ENCODE data around the gene CEP250.
"Not testable (repeated sequence)": the region's sequence is repeated elsewhere in the genome, so short reads cannot be mapped to it uniquely, and the experiment has no call there.

Gene CEP250, protein sequence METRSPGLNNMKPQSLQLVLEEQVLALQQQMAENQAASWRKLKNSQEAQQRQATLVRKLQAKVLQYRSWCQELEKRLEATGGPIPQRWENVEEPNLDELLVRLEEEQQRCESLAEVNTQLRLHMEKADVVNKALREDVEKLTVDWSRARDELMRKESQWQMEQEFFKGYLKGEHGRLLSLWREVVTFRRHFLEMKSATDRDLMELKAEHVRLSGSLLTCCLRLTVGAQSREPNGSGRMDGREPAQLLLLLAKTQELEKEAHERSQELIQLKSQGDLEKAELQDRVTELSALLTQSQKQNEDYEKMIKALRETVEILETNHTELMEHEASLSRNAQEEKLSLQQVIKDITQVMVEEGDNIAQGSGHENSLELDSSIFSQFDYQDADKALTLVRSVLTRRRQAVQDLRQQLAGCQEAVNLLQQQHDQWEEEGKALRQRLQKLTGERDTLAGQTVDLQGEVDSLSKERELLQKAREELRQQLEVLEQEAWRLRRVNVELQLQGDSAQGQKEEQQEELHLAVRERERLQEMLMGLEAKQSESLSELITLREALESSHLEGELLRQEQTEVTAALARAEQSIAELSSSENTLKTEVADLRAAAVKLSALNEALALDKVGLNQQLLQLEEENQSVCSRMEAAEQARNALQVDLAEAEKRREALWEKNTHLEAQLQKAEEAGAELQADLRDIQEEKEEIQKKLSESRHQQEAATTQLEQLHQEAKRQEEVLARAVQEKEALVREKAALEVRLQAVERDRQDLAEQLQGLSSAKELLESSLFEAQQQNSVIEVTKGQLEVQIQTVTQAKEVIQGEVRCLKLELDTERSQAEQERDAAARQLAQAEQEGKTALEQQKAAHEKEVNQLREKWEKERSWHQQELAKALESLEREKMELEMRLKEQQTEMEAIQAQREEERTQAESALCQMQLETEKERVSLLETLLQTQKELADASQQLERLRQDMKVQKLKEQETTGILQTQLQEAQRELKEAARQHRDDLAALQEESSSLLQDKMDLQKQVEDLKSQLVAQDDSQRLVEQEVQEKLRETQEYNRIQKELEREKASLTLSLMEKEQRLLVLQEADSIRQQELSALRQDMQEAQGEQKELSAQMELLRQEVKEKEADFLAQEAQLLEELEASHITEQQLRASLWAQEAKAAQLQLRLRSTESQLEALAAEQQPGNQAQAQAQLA (N-terminal part only)

DNA sequence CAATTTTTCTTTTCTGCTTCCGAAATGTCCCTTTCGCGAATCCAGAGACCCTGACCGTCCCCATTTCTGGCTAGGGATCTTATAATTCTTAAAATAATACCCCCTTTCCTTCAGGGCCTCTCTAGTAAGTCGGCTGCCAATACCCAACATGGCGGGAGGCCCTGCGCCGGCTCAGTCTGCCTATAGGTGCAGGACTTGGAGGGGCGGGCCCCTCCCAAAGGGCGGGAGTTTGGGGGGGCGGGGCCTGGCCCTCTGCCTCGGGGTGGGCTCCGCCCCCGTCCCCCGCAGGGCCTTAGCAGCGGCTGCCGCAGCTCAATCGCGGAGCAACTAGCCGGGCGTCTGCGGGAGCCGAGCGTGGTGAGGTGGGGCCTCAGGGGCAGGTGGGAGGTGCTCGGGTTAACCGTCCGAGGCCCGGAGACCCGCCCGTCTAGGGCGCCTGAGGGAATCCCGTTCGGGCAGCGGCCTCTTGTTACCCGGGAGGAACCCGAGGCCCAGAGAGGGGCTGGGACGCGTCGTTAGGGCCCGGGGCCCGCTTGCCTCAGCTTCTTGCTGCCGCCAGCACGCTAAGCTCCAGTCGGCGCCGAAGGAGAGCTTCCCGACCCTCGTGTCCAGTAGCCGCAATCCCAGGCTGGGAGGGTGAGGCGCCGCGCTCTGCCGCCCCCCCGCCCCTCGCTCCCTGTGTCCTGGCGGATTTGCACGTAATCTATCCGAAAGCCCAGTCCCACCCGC is at the start of gene CEP250:
TSS of gene CEP250 (plus strand) at position 718 of the 729 bp plus-strand sequence. CDS start 6,770 bp downstream, outside the sequence.
- DNase-seq, result peak; percentile 93

- DNase-seq, result no peak
Measured at GRCh38 chr20:35405775-35406174, 49.6 kb upstream of the CEP250 start.

GRCh38 chr20:35408270-35408669 is 47.1 kb upstream of the CEP250 start:
- DNase-seq, result no peak

GRCh38 chr20:35409542-35409941 is 45.9 kb upstream of the CEP250 start:
- DNase-seq, result no peak

GRCh38 chr20:35410613-35411012 is 44.8 kb upstream of the CEP250 start:
- DNase-seq, result no peak

DNA sequence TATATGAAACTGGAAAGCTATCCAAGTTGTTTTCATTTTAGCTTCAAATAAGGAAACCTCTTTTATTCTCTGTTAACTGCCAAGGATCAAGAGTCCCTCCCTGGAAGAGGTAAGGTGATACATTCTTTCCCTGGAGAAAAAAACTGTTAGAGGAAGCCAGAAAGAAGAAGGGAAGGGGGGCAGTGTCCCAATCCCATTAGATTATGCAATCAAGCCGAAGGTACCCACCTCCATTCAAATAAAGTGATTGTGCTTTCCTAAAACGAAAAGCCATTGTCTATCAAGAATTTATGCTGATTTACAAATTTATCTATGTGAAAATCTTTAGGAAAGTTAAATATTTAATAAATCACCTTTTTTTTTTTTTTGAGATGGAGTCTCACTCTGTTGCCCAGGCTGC is 34.1 kb upstream of the CEP250 start:
- DNase-seq, result no peak

DNA sequence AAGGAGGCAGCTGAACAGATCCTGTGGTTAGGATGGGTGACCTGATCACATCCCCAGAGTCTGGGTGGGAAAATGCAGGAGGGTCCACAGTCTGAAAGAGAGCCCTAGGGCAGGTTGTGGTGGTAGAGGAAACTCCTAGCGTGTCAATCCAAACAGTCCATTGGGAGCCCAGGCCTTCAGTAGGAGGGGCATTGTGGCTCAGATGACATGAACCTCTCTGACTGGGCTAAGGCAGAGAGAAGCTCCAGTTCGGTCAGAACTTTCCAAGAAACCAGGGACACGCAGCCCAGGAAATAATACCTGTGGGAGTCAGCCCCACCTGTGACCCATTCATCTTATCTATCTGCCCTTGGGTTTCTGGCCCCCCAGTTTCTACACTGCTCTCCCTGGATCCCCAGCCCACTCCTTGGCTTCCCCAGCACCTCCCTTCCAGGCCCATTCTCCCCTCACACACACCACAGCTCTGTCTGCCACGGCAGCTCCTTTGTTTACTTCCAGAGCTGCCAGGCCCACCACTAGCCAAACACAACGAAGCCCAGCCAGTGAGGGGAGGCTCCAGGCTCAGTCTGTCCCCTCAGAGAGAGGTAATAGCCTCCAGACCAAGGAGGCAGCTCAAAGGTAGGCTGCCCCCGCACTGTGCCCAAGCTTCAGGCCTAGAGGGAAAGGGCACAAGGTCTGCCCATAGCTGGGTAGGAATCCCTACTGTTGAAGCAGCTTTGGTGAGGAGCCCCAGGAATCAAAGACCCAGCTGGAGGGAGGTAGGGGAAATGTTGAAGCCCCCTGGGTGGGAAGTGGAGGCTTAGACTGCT is 23.6 kb upstream of the CEP250 start:
- no peak for DNase-seq

DNA sequence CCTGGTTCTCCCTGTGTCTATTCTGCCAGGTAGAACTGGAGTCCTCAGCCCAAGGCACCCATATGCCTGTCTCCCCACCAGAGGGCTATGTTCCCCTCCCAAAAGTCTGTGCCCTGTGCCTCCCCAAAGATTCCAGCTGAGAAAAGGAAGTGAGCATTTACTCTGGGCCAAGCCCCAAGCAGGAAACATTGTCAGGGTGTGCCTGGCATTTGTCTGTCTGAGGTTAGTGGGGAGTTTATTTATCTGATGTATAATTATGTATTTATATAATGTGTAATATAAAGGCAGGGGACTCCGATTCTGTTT is 23.0 kb upstream of the CEP250 start:
- DNase-seq, result no peak

GRCh38 chr20:35433337-35433736 is 22.1 kb upstream of the CEP250 start:
- no peak for DNase-seq

DNA sequence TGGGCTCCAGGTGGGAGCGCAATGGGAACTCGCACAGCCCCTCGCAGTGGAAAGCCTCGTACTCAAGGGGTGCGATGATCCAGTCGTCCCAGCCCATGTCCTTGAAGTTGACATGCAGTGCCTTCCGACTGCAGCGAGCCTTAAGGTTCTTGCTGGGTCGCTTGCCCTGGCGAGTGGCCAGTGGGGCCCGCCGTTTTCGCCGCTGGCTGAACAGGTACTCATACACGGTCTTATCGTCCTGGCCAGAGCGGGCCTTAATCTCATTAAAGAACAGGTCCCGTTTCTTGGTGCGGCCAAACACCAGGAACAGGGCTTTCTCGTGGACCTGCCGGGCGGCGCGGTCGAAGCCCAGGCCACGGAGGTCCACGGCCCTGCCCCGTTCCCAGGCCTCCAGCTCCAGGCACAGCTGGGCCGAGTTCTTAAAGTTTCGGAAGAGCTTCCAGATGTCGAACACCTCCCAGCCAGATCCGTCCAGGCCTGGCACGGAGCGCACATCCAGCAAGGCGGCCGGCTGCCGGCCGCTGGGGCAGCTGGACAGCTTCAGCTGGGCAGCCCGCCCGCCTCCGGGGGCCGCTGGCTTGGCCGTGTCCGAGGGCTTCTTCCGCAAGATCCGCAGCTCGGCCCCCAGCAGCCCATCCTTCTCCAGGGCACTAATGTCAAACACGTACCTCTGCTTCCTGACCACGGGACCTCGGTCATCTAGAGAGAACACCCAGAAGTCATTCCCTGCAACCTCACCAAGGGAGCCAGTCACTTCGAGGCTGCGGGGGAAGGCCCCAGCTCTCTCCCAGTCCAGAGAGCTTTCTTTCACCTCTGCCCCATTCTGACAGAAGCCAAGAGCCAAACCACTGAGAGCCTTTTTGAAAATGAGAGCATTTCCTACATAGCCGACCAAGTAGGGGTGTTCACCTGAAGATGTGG is 21.1 kb upstream of the CEP250 start:
- DNase-seq, result no peak

DNA sequence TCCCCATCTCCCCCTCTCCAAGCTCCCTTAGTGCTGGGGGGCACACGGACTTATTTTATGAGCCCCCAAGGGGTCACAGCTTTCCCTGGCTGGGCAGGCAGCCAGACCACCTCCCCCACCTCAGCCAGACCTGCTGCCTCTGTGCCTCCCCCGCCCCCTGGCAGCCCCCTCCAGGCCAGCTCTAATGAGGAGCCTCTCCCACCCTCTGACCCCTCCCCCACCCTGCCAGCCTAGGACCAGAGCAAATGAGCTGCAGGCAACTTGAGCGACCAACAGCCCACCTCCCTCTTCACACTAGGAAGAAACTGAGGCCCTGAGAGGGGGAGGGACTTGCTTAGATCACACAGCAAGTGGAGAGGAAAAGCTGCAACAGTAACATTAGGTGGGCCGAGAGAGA is 19.2 kb upstream of the CEP250 start:
- DNase-seq, result no peak

GRCh38 chr20:35437599-35437998 is 17.8 kb upstream of the CEP250 start:
- DNase-seq, result no peak

DNA sequence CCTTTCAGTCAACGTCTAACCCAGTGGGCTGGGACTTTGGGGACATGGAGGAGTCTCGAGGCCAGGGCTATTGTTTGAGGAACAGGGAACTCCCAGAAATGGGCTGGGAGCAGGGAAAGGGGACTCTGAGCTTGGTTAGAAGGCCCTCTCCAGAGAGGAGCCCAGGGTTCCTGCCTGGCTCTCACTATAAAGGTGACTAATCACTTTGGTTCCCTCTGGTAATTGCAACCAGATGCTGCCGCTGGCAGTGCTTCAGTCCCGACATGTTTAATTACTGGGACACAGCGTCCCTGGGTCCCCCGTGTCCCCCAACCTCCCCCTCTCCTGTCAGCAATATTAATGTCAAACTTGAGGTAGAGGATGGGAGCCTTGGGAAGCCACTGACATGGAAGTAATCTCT is 12.4 kb upstream of the CEP250 start:
- DNase-seq, result no peak

DNA sequence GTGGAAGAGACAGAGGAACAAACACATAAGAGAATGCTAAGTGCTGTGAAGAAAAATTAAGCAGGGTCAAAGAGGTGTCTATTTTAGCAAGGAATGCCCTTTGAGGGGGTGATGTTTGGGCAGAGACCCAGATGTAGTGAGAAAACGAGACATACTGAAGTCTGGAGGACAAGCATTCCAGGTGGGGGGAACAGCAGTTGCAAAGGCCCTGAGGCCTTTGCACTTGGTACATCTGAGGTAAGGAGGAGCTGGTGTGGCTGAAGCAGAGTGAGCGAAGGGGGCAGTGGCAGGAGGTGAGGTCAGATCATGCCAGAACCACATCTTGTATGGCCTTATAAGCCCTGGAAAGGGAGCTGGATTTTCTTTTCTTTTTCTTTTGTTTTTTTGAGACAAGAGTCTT is 11.2 kb upstream of the CEP250 start:
- DNase-seq, result no peak

DNA sequence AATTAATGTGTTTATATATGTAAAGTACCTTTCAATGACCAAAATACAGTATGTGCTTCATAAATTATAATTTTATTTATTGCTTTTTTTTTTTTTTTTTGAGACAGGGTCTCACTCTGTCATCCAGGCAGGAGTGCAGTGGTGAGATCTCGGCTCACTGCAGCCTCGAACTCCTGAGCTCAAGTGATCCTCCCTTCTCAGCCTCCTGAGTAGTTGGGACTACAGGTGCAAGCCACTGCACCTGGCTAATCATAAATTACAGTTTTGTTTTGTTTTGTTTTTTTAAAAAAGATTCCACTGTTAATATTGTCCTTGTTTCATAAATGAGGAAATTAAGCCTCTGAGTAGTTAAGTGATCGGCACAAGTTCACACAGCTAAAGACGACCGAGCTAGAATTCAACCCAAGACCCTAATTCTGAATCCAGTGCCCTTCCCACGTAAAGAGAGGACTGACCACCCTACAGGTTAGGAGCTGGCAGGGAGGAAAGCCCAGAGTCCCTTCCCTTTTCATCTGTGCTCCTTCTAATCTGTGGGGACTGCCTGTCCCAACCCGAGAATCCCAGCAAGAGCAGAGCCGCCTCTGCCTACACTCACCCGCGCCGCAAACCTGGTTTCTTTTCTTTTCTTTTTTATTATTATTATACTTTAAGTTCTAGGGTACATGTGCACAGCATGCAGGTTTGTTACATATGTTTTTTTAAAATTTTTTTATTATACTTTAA is 8.9 kb upstream of the CEP250 start:
- no peak for DNase-seq

DNA sequence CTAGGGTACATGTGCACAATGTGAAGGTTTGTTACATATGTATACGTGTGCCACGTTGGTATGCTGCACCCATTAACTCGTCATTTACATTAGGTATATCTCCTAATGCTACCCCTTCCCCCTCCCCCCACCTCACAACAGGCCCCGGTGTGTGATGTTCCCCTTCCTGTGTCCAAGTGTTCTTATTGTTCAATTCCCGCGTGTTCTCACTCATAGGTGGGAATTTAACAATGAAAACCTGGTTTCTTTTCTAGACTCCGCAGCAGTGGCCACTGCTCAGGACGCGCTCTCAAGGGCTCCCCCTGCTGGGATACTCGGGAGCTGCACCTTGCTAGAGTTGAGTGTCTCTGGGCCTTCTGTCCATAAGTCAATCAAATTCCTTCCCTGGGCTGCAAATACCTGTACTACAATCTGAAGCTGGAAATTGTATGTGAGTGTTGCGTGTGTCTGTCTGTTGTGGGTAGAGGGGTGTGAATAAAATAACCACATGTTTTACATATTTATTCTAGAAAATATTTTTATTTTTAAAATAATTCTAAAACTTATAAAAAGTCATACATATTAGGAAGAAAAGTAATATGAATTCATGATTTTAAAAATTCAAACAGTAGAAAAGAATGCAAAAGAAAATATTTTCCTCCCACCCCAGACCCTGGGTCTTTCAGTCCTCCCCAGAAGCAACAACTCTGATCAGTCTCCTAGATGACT is 8.2 kb upstream of the CEP250 start:
- peak; percentile 49 for DNase-seq

DNA sequence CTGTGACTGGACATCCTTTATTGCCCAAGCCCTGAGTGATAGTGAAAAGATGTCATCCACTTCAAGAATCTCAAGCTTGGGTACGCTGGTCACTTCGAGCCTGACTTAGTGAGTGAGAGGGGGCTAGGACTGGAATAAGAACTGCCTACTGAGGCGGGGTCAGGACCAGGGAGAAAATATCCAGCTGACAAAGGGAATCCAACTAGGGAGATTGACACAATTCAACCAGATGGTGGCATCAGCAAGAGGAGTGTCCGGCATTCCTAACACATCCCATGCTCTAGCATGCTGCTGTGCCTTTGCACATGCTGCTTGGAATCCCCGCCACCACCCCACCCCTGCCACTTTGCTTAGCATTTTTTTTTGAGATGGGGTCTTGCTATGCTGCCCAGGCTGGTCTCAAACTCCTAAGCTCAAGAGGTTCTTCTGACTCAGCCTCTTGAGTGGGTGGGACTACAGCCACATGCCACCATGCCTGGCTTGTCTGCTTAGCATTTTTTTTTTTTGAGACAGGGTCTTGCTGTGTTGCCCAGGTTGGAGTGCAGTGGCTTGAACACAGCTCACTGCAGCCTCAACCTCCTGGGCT is 6.5 kb upstream of the CEP250 start:
- DNase-seq, result no peak

- not testable (repeated sequence) for DNase-seq
Measured at GRCh38 chr20:35449855-35450254, 5.5 kb upstream of the CEP250 start.

- DNase-seq, result no peak
Measured at GRCh38 chr20:35451295-35451694, 4.1 kb upstream of the CEP250 start.

Measured in DMS 273 treated with DMSO at 0.1 percent for 48 hours (cell line).